Omental fat pad (tissue), 4 donors: Measurements from ENCODE around the gene CLCN2. TPM values are rescaled to one million over a fixed set of nuclear protein-coding genes. Genes with fewer than 3 reads are reported as not detected.
"Not testable (repeated sequence)": the region's sequence is repeated elsewhere in the genome, so short reads cannot be mapped to it uniquely, and the experiment has no call there.

Experiments
- ATAC-seq: fragments of 150-250 bp; one replicate; pipeline ENCODE4 v1.9.1; 2016; ENCODE audit warnings: mild to moderate bottlenecking, moderate library complexity; ENCODE audit not compliant: low FRiP score
- DNase-seq: peaks from one replicate; pipeline ENCODE4 v3.0.0-alpha.2; 2019; ENCODE audit warnings: low spot score
- CTCF ChIP-seq, 3 donors: fragments of 450-650 bp; IDR thresholded peaks; one replicate each; pipeline ENCODE4 v1.5.1; 2016 to 2017; ENCODE audit warnings: antibody characterized with exemption in 3 of 3, mild to moderate bottlenecking in 3 of 3, moderate library complexity in 2 of 3
- total RNA-seq, 4 donors: library from RNA; depleted of rRNA; stranded (reverse); fragments of >200 nt; gene quantifications; one replicate each; pipeline ENCODE4 v1.1.0, GENCODE V29; 2016

The CLCN2 gene
- total RNA-seq, 4 donors from 2014 or later, result 2.1 to 8.4 (median 3.8) TPM

- DNase-seq (no peak), ATAC-seq (no peak)
- TF ChIP-seq CTCF (IDR thresholded peaks at IDR 0.05), result no peak
Measured at GRCh38 chr3:184343200-184343876, 18.1 kb downstream of the CLCN2 start.

DNA sequence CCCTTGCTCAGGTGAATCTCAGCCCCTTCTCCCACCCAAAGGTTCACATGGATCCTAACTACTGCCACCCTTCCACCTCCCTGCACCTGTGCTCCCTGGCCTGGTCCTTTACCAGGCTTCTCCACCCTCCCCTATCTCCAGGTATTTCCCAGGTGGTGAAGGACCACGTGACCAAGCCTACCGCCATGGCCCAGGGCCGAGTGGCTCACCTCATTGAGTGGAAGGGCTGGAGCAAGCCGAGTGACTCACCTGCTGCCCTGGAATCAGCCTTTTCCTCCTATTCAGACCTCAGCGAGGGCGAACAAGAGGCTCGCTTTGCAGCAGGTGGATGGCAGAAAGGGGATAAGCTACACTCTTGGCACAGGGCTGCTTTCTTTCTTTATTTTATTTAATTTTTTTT lies 19.5 kb downstream of the CLCN2 start:
- TF ChIP-seq CTCF (IDR thresholded peaks at IDR 0.05), result no peak
- DNase-seq (no peak), ATAC-seq (no peak)

DNA sequence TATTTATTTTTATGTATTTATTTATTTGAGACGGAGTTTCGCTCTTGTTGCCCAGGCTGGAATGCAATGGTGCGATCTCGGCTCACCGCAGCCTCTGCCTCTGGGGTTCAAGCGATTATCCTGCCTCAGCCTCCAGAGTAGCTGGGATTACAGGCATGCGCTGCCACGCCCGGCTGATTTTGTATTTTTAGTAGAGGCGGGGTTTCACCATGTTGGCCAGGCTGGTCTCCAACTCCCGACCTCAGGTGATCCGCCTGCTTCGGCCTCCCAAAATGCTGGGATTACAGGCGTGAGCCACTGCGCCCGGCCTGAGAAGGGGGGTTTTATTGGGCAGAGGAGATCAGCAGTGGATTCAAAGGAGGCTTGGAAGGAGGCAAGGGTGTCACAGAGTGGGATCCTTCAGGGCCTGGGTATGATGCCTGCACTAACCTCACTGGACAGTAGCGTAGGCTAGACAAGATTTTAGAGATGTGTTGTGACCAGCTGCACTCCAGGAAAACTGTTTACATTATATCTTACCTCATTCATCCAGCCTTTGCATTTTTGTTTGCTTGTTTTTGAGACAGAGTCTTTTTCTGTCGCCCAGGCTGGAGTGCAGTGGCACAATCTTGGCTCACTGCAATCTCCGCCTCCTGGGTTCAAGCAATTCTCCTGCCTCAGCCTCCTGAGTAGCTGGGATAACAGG lies 21.8 kb downstream of the CLCN2 start:
- not testable (repeated sequence) for ATAC-seq

DNA sequence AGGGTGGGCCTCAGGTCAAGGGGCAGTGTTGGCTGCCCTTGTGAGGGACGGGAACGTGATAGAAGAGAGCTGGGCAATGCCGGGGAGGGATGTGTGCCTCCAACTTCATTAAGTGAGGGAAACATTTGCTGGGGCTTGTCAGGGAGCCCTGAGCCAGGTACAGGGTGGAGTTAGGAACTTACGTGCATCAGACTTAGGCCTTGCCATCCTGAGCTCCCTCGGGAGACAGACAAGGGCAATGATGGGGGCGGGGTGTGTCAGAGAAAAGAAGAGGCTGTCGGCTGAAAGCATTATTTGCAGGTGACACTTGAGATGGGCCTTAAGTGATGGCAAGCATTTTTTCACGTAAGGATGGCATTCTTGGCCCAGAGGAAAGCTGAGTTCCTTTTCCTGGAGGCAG lies 22.4 kb downstream of the CLCN2 start:
- DNase-seq (no peak), ATAC-seq (no peak)
- TF ChIP-seq CTCF (IDR thresholded peaks at IDR 0.05), result no peak

More for the DNA sequence above, 21.8 kb downstream of the CLCN2 start:
- not testable (repeated sequence) for DNase-seq

DNA sequence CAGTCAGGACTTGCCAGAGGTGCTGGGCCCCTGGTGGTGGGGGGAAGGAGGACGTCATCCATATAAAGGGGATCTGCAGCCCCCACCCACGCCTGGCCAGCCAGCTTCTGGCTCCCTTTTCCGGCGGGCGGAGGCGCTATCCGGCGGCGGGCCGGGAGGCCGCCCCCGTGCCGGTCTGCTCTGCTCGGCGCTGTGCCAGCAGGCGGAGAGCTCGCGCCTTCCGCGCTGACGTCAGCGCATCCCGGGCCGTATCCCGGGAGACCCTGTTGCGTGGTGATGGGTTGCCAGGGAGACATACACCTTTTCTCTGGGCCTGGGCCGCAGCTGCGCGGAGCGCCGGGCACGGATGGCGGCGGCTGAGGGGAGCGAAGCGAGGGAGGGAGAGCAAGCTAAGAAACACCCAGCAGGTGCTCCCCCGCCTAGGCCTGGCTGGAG lies 22.9 kb downstream of the CLCN2 start:
- peak; percentile 67 for DNase-seq
- peak; percentile 47 for ATAC-seq
- TF ChIP-seq CTCF (IDR thresholded peaks at IDR 0.05), result no peak

GRCh38 chr3:184337981-184338380 lies 23.4 kb downstream of the CLCN2 start:
- TF ChIP-seq CTCF (IDR thresholded peaks at IDR 0.05), result no peak
- ATAC-seq (no peak), DNase-seq (no peak)

GRCh38 chr3:184337399-184337714 lies 24.0 kb downstream of the CLCN2 start, which contains the start of gene FAM131A:
Gene FAM131A (plus strand): TSS chr3:184337600. CDS start chr3:184337631, 31 bp downstream.
- no peak for ATAC-seq
- no peak for DNase-seq
- TF ChIP-seq CTCF (IDR thresholded peaks at IDR 0.05), result no peak
